Testis (tissue), 3 donors: ENCODE data around the gene GRID2. TPM values are rescaled to one million over a fixed set of nuclear protein-coding genes. Genes with fewer than 3 reads are reported as not detected.

ENCODE experiments used
- DNase-seq: peaks from one replicate; pipeline ENCODE4 v3.0.0-alpha.2; 2019
- H3K27ac ChIP-seq, 2 donors: fragments of 200-600 bp; sonication (generic); one replicate each; pipeline ENCODE4 v1.5.1; 2019
- H3K27me3 ChIP-seq: fragments of 200-600 bp; sonication (generic); one replicate; pipeline ENCODE4 v1.5.1; 2019
- H3K36me3 ChIP-seq: fragments of 200-600 bp; sonication (generic); one replicate; pipeline ENCODE4 v1.5.1; 2017; ENCODE audit warnings: low read depth; ENCODE audit errors: missing control alignments
- H3K4me1 ChIP-seq: fragments of 200-600 bp; sonication (generic); one replicate; pipeline ENCODE4 v1.5.1; 2019
- H3K4me3 ChIP-seq, 2 donors: fragments of 200-600 bp; sonication (generic); one replicate each; pipeline ENCODE4 v1.5.1; 2017 to 2019
- H3K9me3 ChIP-seq: fragments of 200-600 bp; sonication (generic); one replicate; pipeline ENCODE4 v1.5.1; 2017
- POLR2A ChIP-seq: fragments of 450-650 bp; IDR thresholded peaks from one replicate; pipeline ENCODE4 v1.6.1; 2017; ENCODE audit warnings: antibody characterized with exemption, mild to moderate bottlenecking, moderate library complexity
- WGBS, 2 donors: methylation state at CpG; one replicate each; pipeline ENCODE4 v1.1.5; 2018; 5-methylcytosine and 5-hydroxymethylcytosine counted together
- intact Hi-C: fragments of 100-400 bp; cut with DNase I; formaldehyde crosslinking; loops from one replicate; pipeline ENCODE4 v1.15.1; 2023; ENCODE audit warnings: low total_unique reads
- polyA plus RNA-seq: library from polyadenylated mRNA; stranded (reverse); fragments of 350-450 nt; fragmentation: Illumina TruSeq; extraction: RNeasy Lipid Tissue Mini Kit (QIAGEN cat#74804); gene quantifications from one replicate; pipeline ENCODE4 v1.2.3, GENCODE V29; 2014; ENCODE audit warnings: low read depth, low replicate concordance; ENCODE audit not compliant: insufficient read depth
- total RNA-seq, 2 donors: library from RNA; depleted of rRNA; stranded (reverse); fragments of >200 nt; gene quantifications; one replicate each; pipeline ENCODE4 v1.2.3, GENCODE V29; 2016
- TF ChIP-seq, protein P1 (sequence below), 3 experiments: fragments of 450-650 bp in 2 of 3; fragments of 200-600 bp in 1 of 3; sonication (generic) in 1 of 3; IDR thresholded peaks; one replicate each; pipeline ENCODE4 v1.5.1; 2016 to 2019; ENCODE audit warnings: antibody characterized with exemption in 3 of 3, mild to moderate bottlenecking in 2 of 3, moderate library complexity in 1 of 3

Gene GRID2
- total and polyA plus RNA-seq, 3 donors from 2014 or later: 27.1 to 34.6 (median 32.7) TPM

DNA sequence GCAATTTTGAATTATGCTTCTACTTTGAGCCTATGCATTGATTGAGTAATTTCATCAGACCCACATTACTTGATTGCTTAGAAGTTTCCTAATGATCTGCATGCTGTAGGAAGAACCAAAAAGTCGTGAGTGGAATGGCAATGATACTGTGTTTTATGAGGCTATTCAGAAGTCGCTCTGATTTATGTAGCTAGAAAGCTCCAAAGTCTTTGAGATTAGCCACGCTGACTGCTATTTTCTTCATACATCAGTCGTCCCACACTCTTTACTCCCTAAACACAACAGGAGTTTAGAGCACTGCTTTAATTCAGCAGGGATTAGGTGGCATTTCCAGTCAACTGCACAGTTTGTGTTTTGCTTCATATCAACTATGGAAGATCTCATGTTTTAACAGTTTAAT lies 4.1 kb downstream of the GRID2 start:
- DNase-seq: no peak
- 56 to 73% methylated on average over 4 of the region's 4 CpGs for WGBS, 2 donors
- Histone ChIP-seq H3K4me1 (no peaks in the 10 kb centered on the region), H3K27ac (no peak overlapping the region), H3K36me3 (no peaks in the 10 kb centered on the region), H3K9me3 (no peaks in the 10 kb centered on the region), H3K4me3 (no peak overlapping the region), H3K27me3 (no peaks in the 10 kb centered on the region)
- TF ChIP-seq POLR2A: no peak
- TF ChIP-seq, protein P1, sequence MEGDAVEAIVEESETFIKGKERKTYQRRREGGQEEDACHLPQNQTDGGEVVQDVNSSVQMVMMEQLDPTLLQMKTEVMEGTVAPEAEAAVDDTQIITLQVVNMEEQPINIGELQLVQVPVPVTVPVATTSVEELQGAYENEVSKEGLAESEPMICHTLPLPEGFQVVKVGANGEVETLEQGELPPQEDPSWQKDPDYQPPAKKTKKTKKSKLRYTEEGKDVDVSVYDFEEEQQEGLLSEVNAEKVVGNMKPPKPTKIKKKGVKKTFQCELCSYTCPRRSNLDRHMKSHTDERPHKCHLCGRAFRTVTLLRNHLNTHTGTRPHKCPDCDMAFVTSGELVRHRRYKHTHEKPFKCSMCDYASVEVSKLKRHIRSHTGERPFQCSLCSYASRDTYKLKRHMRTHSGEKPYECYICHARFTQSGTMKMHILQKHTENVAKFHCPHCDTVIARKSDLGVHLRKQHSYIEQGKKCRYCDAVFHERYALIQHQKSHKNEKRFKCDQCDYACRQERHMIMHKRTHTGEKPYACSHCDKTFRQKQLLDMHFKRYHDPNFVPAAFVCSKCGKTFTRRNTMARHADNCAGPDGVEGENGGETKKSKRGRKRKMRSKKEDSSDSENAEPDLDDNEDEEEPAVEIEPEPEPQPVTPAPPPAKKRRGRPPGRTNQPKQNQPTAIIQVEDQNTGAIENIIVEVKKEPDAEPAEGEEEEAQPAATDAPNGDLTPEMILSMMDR (IDR thresholded peaks at IDR 0.05): no peak
- intact Hi-C loops: no loop called here

DNA sequence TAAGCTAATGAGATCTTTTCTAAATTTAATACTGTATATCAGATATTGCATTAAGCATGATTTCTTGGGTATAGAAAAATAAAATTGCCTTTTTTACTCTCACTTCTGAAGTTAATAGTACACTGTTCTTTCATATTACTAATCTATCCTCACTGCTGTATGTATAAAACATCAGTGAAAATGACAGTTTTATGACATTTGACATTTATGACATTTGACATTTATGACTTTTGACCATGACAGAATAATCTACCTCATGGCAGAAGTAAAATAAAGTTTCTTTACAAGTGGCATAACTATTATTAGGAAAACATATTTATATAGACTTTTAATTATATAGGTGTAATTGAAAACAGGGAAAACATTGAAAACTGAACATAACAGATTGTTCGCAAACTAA lies 13.3 kb downstream of the GRID2 start:
- Histone ChIP-seq H3K27ac (no peak overlapping the region), H3K9me3 (no peaks in the 10 kb centered on the region), H3K4me3 (no peak overlapping the region), H3K4me1 (no peaks in the 10 kb centered on the region), H3K27me3 (no peaks in the 10 kb centered on the region), H3K36me3 (no peaks in the 10 kb centered on the region)
- 95 to 98% methylated on average over 1 of the region's 1 CpG for WGBS, 2 donors
- DNase-seq: no peak
- no peak for TF ChIP-seq POLR2A
- TF ChIP-seq, protein P1 (IDR thresholded peaks at IDR 0.05): no peak
- intact Hi-C loops: no loop called here

DNA sequence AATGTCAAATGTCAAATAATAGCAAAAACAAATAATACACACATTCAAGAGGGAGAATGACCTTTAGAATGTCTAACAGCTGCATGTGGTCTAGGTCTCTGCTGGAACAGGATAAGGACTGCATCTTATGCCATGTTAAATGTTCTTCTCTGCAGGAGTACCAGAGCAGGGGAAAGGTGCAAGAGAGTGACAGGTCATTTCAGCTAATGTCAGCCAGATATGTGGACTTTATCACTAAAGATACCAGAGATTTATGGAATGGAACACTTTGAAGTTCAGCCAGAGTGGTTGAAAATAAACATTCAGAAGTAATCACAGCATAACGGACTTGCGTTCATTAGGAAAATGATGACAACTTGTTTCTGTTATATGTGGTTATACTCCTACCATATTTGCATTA lies 24.3 kb downstream of the GRID2 start:
- 67 to 78% methylated on average over 2 of the region's 2 CpGs for WGBS, 2 donors
- no peak for TF ChIP-seq POLR2A
- TF ChIP-seq, protein P1 (IDR thresholded peaks at IDR 0.05): no peak
- intact Hi-C loops: no loop called here
- Histone ChIP-seq H3K4me1 (no peaks in the 10 kb centered on the region), H3K4me3 (no peak overlapping the region), H3K9me3 (no peaks in the 10 kb centered on the region), H3K27me3 (no peaks in the 10 kb centered on the region), H3K36me3 (no peaks in the 10 kb centered on the region), H3K27ac (no peak overlapping the region)
- DNase-seq: no peak

DNA sequence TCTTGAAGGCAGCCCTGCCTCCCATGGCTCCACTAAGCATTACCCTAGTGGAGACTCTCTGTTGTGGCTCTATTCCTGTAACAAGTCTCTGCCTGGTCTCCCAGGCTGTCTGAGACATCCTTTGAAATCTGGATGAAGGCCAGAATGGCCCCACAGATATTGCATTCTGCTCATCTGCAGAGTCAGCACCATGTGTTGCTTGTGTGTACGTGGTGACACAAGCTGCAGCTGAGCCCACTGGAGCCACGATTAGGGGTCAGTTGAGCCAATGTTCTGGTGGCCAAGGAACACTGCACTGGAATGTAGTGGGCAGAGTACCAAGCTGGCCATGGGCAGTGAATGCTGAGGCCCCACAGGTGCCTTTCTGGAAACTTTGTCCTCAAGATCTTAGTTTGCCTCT lies 29.2 kb downstream of the GRID2 start:
- Histone ChIP-seq H3K9me3 (no peaks in the 10 kb centered on the region), H3K36me3 (no peaks in the 10 kb centered on the region), H3K27me3 (no peaks in the 10 kb centered on the region), H3K27ac (no peak overlapping the region), H3K4me1 (peaks cover 6% of the 10 kb centered on the region), H3K4me3 (no peak overlapping the region)
- WGBS, 2 donors: 74 to 77% methylated on average over 2 of the region's 2 CpGs
- no peak for DNase-seq
- intact Hi-C loops: no loop called here
- TF ChIP-seq, protein P1 (IDR thresholded peaks at IDR 0.05): no peak
- no peak for TF ChIP-seq POLR2A

DNA sequence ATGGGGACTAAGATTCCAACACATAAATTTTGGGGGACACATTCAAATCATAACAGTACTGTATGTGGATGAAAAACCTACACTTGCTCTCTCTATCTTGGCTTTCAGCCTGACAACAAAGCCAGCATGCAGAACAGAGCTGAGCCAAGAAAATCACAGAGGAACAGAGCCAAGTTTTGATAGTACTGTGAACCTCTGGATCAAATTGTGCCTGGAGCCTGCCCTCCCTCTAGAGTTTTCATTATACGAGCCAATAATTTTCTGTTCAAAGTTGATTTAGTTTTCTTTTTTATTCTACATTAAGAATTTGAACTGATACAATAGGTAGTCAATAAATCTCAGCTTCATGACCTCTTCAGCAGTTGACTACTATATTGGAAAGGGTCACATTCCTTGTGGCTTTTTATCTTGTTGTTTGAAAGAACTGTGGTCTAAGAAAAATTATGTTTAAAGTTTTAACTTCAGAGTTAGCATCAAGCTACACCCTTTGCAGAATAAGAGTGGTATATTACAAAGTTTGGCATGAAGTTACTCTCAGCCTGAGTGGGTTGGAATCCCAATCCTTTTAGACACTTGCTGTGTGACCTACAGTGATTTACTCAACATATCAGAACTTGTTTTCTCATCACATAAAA lies 31.1 kb downstream of the GRID2 start:
- Histone ChIP-seq H3K27me3 (no peaks in the 10 kb centered on the region), H3K36me3 (no peaks in the 10 kb centered on the region), H3K27ac (no peak overlapping the region), H3K4me3 (no peak overlapping the region), H3K9me3 (no peaks in the 10 kb centered on the region), H3K4me1 (peaks cover 6% of the 10 kb centered on the region)
- WGBS, 2 donors: 22 to 44% methylated on average over 1 of the region's 1 CpG
- TF ChIP-seq POLR2A: no peak
- TF ChIP-seq, protein P1 (IDR thresholded peaks at IDR 0.05): no peak
- intact Hi-C loops: no loop called here
- DNase-seq: peak; percentile 43
